NCI-H2196 (cell line): ENCODE measurements around the gene FNTB.
"Not testable (repeated sequence)": the region's sequence is repeated elsewhere in the genome, so short reads cannot be mapped to it uniquely, and the experiment has no call there.

Experiments
- DNase-seq: peaks from one replicate; lab custom pipeline; 2025; ENCODE audit not compliant: unreplicated experiment; lab: John Stamatoyannopoulos, UW

FNTB gene

GRCh38 chr14:65080960-65081747 lies 94.5 kb downstream of the FNTB start:
- DNase-seq, result no peak

GRCh38 chr14:65082930-65083329 lies 96.2 kb downstream of the FNTB start:
- no peak for DNase-seq

GRCh38 chr14:65084554-65085505 lies 98.1 kb downstream of the FNTB start:
- no peak for DNase-seq

- not testable (repeated sequence) for DNase-seq
Measured at GRCh38 chr14:65086686-65087085, 100.0 kb downstream of the FNTB start.

- not testable (repeated sequence) for DNase-seq
Measured at GRCh38 chr14:65087835-65088234, 101.1 kb downstream of the FNTB start.

- DNase-seq, result no peak
Measured at GRCh38 chr14:65092349-65092748, 105.7 kb downstream of the FNTB start.

- DNase-seq, result peak; percentile 84
Measured at GRCh38 chr14:65095633-65096205, 109.0 kb downstream of the FNTB start.

- DNase-seq, result no peak
Measured at GRCh38 chr14:65096323-65097089, 109.8 kb downstream of the FNTB start.

- no peak for DNase-seq
Measured at GRCh38 chr14:65098586-65098985, 111.9 kb downstream of the FNTB start.

GRCh38 chr14:65100922-65101541 lies 114.3 kb downstream of the FNTB start:
- DNase-seq, result no peak

GRCh38 chr14:65101631-65102440 lies 115.1 kb downstream of the FNTB start:
- DNase-seq, result no peak

- peak; percentile 98 for DNase-seq
Measured at GRCh38 chr14:65102441-65103149, 115.9 kb downstream of the FNTB start, which contains the start of gene MAX. Gene MAX, minus strand, starts transcription at chr14:65102517. Its CDS starts 178 bp downstream, at chr14:65102339.

- no peak for DNase-seq
Measured at GRCh38 chr14:65103150-65103760, 116.6 kb downstream of the FNTB start.

- no peak for DNase-seq
Measured at GRCh38 chr14:65104791-65105190, 118.1 kb downstream of the FNTB start.

- DNase-seq, result no peak
Measured at GRCh38 chr14:65106316-65106715, 119.6 kb downstream of the FNTB start.

- no peak for DNase-seq
Measured at GRCh38 chr14:65106736-65107135, 120.0 kb downstream of the FNTB start.

GRCh38 chr14:65107200-65107599 lies 120.5 kb downstream of the FNTB start:
- no peak for DNase-seq

GRCh38 chr14:65109357-65109756 lies 122.7 kb downstream of the FNTB start:
- DNase-seq, result no peak
